GM19099 (cell line): ENCODE results near the gene SPINK9.

Experiments
- POLR2A ChIP-seq: IDR thresholded peaks from 3 replicates; pipeline ENCODE4 v1.6.1; 2011; ENCODE audit warnings: low read depth; ENCODE audit not compliant: insufficient read length; ENCODE audit errors: extremely low read depth

Gene SPINK9

DNA sequence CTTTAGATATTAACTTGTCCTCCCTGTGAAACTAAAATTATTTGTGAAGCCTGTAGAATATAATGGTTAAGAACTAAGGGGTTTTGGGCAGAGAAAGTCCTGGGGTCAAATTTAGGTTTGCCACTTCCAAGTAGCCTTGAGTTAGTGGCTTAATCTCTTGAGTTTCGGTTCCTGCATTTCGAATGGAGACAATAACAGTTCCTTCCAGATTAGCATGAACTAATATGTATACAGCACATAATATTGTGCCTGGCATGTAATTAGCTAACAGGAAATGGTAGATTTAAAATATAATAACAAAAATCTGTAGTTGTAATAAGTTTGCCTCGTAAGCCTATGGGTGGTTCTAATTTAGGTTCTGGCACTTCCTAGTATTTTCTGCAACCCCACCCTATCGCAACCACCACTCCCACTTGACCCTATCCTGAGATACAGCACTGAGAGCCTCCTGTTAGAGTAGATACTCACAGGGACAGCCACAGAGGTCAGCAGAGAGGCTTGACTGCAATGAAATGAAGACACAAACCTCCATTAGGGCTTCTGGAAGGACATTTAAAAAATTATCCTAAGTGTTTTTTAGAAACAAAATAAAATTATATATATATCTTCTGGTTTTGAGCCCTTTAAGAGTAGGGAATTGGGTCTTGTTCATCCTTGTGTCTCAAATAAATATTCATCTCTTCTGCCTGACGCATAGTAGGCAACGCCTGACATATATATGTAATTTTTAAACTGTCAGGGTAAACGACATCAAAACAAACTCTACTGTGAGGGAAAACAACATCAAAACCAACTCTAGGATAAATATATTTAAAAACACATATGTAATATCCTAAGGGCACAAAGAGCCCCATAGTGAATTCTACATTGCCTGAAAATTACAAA, 8.5 kb downstream of the SPINK9 start:
- TF ChIP-seq POLR2A, result no peak

DNA sequence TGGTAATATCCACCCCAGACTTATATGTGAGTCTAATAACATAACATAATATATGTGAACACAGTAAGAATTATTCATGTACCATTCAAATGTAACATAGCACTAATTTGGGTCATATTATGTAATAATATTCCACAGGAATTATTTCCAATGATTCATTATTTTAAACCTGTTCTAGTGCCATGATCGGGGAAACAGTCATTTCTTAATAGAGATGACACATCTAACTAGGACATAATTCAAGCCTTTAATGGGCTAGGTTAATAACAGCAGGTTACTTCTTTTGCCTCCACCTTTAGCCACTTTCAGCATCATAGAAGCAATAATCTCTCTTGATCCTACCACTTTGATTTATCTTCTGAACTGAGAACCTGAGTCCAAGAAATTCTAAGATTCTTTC, 12.3 kb downstream of the SPINK9 start:
- no peak for TF ChIP-seq POLR2A

DNA sequence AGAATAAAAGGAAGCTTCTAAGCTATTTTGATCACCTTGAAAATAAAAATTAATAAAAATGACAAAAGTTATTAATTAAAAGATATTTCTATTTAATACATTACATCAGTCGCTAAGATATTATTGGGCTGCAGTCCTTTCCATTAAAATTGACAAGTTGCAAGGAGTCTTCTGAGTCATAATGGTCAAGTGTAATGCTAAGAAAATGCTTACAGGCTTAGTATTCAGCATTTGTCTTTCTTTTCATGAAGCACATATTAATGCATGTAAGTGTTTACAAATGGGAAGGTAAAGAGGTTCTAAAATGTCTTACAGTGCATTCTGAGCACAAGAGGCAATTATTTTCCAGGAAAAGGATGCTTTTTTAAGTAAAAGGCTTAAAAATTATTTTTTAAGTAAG, 17.3 kb downstream of the SPINK9 start:
- no peak for TF ChIP-seq POLR2A

DNA sequence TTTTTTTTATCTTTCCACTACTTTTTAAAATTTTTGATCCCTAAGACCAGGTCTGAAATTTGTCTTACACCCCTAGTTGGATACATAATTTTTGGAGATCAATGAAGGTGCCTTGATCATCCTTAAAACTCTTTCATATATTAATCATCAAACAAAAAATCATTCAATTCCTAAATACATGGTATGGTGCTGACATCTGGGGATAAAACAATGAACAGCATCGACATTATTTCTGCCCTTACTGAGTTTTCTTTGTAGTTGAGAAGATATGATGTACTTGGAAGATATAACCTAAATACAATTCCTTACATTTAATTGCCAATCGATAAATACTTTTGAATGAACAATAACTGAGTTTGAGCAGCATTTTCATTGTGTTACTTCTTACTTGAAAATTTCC, 18.3 kb downstream of the SPINK9 start:
- TF ChIP-seq POLR2A, result no peak

DNA sequence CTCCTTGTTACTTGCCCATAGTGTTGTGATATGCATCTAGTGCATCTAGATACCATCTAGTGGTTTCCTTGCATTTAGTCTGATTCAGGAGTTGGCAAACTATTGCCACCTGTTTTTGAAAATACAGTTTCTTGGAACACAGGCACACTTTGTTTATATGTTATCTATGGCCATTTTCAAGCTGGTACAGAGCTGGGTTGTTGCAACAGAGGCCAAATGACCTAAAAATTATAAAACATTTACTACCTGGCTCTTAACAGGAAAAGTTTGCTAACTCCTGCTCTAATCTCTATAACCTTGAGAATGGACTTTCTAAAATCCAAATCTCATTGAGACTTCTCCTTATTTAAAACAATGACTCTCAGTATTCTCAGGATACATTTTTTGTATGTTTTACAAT, 29.0 kb downstream of the SPINK9 start:
- TF ChIP-seq POLR2A, result no peak

DNA sequence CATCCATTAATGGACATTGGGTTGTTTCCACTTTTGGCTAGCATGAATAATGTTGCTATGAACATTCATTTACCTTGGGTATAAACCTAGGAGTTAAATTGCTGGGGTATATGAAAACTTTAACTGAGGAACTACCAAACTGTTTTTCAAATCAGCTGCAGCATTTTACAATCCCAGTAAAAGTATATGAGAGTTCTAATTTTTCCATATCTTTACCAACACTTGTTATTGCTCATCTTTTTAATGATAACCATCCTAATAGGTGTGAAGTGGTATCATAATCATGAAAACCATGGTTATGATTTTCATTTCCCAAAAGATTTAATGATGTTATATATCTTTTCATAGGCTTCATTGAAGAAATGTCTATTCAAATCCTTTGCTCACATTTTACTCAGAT, 32.9 kb downstream of the SPINK9 start:
- TF ChIP-seq POLR2A, result no peak

DNA sequence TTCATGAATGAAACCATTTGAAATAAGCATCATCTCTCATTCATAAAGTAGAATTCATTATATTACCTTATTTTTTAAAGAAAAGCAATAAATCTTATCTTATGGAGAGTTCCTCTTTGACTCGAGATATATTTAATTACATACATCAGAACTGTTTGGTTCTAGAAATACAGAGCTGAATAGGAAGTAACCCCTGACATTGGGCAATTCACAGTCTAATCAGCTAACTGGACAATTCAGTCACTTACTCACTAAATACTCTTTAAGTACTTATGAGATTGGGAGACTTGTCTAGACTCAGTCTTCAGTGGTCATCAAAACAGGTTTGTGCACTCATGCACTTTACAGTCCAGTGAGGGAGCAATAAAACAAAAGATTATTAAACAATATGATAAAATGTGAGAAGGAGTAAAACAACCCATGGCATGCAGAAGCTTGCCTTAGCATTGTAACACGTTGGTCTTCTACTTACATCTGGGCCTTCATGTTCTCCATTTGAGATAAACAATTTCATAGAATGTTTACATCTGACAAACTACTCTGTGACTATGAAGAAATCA, 36.9 kb downstream of the SPINK9 start:
- TF ChIP-seq POLR2A, result no peak

DNA sequence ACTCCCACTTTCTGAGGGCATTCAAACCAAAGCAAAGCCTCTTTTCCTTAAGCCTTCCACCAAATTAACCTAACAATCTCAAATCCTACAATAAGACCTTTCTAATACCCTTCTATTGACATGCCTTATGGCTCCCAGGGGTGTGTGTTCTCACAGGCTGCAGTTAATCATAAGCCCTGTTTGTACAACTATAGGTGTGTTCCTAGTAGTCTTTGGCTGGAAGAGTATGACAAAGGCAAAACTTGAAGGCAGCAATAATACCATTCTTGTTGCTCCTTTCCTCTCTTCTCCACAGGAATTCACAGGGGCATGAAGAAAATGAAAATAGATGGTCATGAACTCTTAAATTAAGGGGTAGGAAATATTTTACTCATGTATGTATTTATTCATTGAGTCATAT, 37.5 kb downstream of the SPINK9 start:
- no peak for TF ChIP-seq POLR2A

DNA sequence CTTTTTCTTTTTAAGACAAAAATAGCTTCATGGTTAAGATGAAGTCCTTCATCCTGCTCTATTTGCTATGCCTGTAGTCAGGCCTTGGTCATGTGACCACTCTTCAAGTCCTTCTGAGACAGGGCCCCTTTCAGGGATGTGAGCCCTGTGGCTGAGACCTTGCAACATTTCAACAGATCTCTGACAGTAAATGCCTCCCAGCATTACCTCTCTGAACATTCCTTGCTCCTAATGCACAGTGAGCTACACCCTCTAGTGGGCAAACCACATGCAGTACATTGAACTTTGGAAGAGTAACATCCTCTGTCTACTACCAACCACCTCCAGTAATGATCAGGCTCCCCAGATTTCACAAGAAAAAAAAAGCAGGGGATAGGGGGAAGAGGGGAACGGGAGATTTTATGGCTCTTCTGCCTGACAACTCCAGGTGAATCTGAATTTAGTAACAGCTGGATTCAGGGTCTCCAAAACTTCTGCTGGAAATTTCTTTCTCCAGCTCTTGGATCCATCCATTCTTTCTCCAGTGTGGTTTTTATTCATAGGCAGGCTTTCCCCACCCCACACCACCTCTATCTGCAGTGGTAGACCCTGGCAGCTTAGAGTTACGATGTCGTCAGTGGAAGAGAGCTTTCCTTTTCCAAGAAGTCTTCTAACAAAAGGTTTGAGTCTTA, 39.5 kb downstream of the SPINK9 start:
- no peak for TF ChIP-seq POLR2A

DNA sequence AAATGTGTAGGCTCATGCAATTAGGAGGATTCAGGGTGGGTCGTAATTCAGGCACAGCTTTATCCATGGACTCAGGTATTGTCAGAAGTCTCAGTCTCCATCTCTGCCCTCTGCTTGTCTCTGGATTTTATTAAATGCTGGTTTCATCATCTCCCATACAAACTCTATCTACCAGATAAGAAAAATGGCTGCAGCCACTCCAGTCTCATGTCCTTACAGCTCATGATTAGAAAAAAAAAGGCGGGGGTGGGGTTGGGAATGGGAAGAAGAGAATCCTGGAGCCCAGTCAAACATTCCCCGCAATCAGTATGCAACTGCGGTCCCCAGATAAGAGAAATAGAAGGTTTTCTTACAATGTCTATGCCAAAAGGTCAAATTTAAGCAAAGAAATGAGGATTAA, 40.8 kb downstream of the SPINK9 start:
- TF ChIP-seq POLR2A, result no peak

DNA sequence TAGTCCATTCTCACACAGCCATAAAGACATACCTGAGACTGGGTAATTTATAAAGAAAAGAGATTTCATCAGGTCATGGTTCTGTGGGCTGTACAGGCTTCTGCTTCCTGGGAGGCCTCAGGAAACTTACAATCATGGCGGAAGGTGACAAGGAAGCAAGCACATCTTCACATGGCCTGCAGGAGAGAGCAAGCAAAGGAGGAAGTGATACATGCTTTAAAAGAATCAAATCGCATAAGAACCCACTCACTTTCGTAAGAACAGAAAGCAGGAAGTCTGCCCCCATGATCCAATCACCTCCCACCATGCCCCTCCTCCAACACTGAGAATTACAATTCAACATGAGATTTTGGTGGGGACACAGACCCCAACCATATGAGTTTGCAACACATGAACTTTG, 43.3 kb downstream of the SPINK9 start:
- TF ChIP-seq POLR2A, result no peak

DNA sequence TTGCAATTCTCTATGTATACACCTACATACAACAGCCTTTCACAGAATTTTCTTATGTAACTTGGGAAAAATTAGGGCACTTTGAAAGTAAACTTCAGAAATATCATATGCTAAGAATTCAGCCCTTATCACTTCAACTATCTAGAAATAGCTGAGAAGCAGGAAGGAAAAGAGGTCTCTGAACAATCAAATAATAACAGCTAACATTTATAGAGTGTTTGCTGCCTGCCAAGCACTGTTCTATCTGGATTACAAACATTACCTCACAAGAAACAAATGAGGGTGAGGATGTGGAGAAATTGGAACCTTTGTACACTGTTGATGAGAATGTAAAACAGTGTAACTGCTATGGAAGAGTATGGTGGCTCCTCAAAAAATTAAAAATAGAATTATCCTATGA, 44.0 kb downstream of the SPINK9 start:
- TF ChIP-seq POLR2A, result no peak

DNA sequence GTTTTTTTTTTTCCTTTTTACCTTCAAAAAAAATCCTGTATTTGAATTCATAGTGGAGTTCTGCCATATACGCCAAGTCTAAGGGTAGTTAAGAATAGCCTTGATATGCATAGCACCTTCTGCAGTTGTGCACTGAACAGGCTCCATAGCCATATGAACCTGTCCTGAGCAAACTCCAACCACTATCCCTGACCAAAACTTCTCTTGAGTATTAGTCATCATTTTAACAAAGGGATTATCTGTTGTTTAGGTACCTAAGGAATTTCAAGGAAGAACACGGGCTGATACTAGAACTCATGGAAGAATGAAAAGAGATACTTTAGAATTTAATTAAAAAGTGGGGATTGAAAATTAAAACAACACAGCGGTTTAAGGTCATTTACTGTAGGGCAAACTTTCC, 46.5 kb downstream of the SPINK9 start:
- no peak for TF ChIP-seq POLR2A

DNA sequence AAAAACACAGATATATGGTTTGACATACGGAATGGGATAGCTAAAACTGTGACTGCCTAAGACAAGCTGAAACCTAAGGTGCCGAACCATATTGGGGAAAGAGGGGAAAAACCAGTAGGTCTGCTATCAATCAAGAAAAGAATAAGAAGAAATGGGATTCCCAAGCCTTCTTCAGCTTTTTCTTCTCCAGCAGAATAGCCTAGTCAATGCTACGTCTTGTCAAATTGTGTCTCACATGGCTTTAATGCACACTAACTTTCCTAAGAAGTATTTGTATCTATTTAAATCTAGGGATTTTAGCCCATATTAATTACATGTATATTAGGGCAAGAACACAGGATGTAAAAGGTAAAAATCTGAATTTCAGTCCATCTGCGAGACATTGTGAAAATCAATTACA, 47.6 kb downstream of the SPINK9 start:
- TF ChIP-seq POLR2A, result no peak

DNA sequence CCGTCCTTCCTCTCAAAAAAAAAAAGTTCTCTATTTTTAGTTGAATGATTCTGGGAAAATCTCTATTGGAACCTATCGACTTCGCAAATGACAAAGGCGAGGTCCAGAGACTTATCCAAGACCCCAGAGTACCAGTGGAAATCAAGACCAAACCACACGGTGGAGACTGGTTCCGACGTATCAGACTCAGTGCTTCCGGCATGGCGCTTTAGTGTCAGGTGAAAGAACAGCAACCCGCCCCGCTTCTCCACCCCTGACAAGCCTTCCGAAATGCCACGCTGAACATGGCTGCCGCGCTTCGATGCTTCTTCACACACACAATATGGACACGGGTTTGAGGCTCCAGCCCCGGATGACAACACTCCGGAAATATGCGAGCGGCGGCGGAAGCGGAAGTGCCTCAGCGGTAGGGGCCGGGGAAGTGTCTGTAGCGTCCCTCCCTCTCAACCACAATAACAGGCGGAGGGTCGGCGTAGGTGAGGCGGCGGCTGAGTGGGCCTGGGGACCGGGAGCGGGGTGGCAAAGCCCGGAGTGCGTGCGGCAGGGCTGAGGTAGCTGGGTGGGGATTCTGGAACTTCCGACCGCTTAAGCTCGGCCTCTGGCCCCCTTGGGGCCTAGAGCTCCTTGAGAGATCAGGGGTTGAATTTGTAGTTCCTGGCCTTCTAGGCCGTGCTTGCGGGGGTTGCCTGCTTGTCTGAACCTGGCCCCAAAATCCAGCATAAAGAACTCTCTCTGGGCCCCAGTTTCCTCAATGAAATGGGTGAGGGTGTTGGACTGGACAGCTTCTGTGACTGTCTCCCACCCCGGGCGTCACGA, 48.4 kb downstream of the SPINK9 start, which contains the start of gene FBXO38:
Gene FBXO38 (plus strand): TSS at position 395 of the 816 bp plus-strand sequence. CDS start 10,819 bp downstream, outside the sequence.
- TF ChIP-seq POLR2A, result peak; percentile 87
